ENCODE measurements around the gene KLK1. TPM values are rescaled to one million over a fixed set of nuclear protein-coding genes. Genes with fewer than 3 reads are reported as not detected.

Gene KLK1
- total RNA-seq, 1 experiment from 2014 or later, result 0.31 TPM

- no peak for DNase-seq (ENCODE audit: low read depth, low spot score)
- POLR2A ChIA-PET, result no interaction called here
These were observed 19.6 kb upstream of the KLK1 start for GRCh38 chr19:50843205-50843604.

GRCh38 chr19:50842130-50842529 lies 18.5 kb upstream of the KLK1 start:
- intact Hi-C loops (cut with micrococcal nuclease; ENCODE audit: unreplicated experiment), result no loop called here
- H3K4me3 ChIP-seq (ENCODE audit: low read depth in 2 of 2, low read length in 2 of 2), result no peak overlapping the region
- DNase-seq (ENCODE audit: low read depth, low spot score), result no peak
- no peak for ATAC-seq
- POLR2A ChIA-PET, result no interaction called here
- no peaks in the 10 kb centered on the region for H3K4me1 ChIP-seq (ENCODE audit: control insufficient read depth, insufficient read depth, low read length)
- peaks cover 2% of the 10 kb centered on the region; the same call in 1 of the 2 replicates for H3K27me3 ChIP-seq (ENCODE audit: control insufficient read depth, insufficient read depth, low read length)
- no peaks in the 10 kb centered on the region for H3K36me3 ChIP-seq (ENCODE audit: control insufficient read depth, insufficient read depth, low read length)
- no peaks in the 10 kb centered on the region for H3K9me3 ChIP-seq (ENCODE audit: control insufficient read depth, insufficient read depth, low read depth, low read length)
- in situ Hi-C loops (cut with HindIII; ENCODE audit: low pct_unique_long_range_greater_than_20kb, low sequenced_read_pairs), result no loop called here
- CTCF ChIA-PET, result no interaction called here
- no peak for TF ChIP-seq SIN3A (IDR thresholded peaks at IDR 0.05; ENCODE audit: borderline replicate concordance, insufficient read depth, low read depth, low read length)
- TF ChIP-seq, protein P1, sequence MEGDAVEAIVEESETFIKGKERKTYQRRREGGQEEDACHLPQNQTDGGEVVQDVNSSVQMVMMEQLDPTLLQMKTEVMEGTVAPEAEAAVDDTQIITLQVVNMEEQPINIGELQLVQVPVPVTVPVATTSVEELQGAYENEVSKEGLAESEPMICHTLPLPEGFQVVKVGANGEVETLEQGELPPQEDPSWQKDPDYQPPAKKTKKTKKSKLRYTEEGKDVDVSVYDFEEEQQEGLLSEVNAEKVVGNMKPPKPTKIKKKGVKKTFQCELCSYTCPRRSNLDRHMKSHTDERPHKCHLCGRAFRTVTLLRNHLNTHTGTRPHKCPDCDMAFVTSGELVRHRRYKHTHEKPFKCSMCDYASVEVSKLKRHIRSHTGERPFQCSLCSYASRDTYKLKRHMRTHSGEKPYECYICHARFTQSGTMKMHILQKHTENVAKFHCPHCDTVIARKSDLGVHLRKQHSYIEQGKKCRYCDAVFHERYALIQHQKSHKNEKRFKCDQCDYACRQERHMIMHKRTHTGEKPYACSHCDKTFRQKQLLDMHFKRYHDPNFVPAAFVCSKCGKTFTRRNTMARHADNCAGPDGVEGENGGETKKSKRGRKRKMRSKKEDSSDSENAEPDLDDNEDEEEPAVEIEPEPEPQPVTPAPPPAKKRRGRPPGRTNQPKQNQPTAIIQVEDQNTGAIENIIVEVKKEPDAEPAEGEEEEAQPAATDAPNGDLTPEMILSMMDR (IDR thresholded peaks at IDR 0.05), result no peak
- no peak for TF ChIP-seq TCF7L2 (IDR thresholded peaks at IDR 0.05; ENCODE audit: low read depth, low read length)
- TF ChIP-seq REST (IDR thresholded peaks at IDR 0.05; ENCODE audit: insufficient read depth in 1 of 2, low read depth in 2 of 2, low read length in 1 of 2), result no peak
- no peak for TF ChIP-seq POLR2AphosphoS5 (IDR thresholded peaks at IDR 0.05; ENCODE audit: low read depth, low read length)
- H3K27ac ChIP-seq (ENCODE audit: low read length), result no peak overlapping the region
- BruUV-seq (replicated peaks), result no TSS peak

More at GRCh38 chr19:50843205-50843604, 19.6 kb upstream of the KLK1 start:
- intact Hi-C loops (cut with micrococcal nuclease; ENCODE audit: unreplicated experiment) (no loop called here), in situ Hi-C loops (cut with HindIII; ENCODE audit: low pct_unique_long_range_greater_than_20kb, low sequenced_read_pairs) (no loop called here)
- H3K9me3 ChIP-seq (ENCODE audit: control insufficient read depth, insufficient read depth, low read depth, low read length), result no peaks in the 10 kb centered on the region
- TF ChIP-seq SIN3A (IDR thresholded peaks at IDR 0.05; ENCODE audit: borderline replicate concordance, insufficient read depth, low read depth, low read length) (no peak), REST (IDR thresholded peaks at IDR 0.05; ENCODE audit: insufficient read depth in 1 of 2, low read depth in 2 of 2, low read length in 1 of 2) (no peak), POLR2AphosphoS5 (IDR thresholded peaks at IDR 0.05; ENCODE audit: low read depth, low read length) (no peak), TCF7L2 (IDR thresholded peaks at IDR 0.05; ENCODE audit: low read depth, low read length) (no peak)
- TF ChIP-seq, protein P1 (IDR thresholded peaks at IDR 0.05), result no peak
- H3K27me3 ChIP-seq (ENCODE audit: control insufficient read depth, insufficient read depth, low read length), result peaks cover 2% of the 10 kb centered on the region; the same call in 1 of the 2 replicates
- no peak for ATAC-seq
- CTCF ChIA-PET, result interaction anchor here (0.7 kb wide), 1 partner anchor 58 kb away, joined by 7 read pairs; no protein-coding TSS in a partner anchor
- H3K36me3 ChIP-seq (ENCODE audit: control insufficient read depth, insufficient read depth, low read length), result no peaks in the 10 kb centered on the region
- H3K4me3 ChIP-seq (ENCODE audit: low read depth in 2 of 2, low read length in 2 of 2), result no peak overlapping the region
- no TSS peak for BruUV-seq (replicated peaks)
- H3K27ac ChIP-seq (ENCODE audit: low read length), result no peak overlapping the region
- H3K4me1 ChIP-seq (ENCODE audit: control insufficient read depth, insufficient read depth, low read length), result no peaks in the 10 kb centered on the region

Measured in Panc1 (cell line).